NCI-H146 treated with DMSO at 0.1 percent for 48 hours (cell line): ENCODE data around the gene HSFY1.
"Not testable (repeated sequence)": the region's sequence is repeated elsewhere in the genome, so short reads cannot be mapped to it uniquely, and the experiment has no call there.

Source experiments
- DNase-seq: peaks from one replicate; lab custom pipeline; 2025; ENCODE audit not compliant: unreplicated experiment; lab: John Stamatoyannopoulos, UW

HSFY1 gene, protein sequence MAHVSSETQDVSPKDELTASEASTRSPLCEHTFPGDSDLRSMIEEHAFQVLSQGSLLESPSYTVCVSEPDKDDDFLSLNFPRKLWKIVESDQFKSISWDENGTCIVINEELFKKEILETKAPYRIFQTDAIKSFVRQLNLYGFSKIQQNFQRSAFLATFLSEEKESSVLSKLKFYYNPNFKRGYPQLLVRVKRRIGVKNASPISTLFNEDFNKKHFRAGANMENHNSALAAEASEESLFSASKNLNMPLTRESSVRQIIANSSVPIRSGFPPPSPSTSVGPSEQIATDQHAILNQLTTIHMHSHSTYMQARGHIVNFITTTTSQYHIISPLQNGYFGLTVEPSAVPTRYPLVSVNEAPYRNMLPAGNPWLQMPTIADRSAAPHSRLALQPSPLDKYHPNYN

DNA sequence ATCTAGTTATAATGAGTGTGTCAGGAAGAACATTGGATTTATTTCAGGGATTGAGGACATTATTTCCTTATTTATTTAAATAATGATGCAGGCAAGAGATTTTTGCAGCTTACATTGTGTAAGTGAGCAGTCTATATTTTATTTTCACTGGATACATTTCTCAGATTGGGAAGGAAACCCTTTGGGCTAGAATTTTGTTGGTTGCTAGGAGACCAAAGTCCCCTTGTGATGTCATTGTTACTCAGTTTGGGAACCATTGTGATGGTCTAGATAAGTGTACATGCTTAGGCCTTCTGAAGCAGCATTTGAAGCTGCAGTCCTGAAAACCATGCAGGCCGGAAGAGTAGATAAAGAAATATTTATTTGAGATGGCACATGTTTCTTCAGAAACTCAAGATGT lies at the start of gene HSFY1:
HSFY1 (plus strand) TSS at position 301 of the 400 bp plus-strand sequence; CDS start at position 369, 68 bp downstream.
- not testable (repeated sequence) for DNase-seq

- not testable (repeated sequence) for DNase-seq
Measured at GRCh38 chrY:18504266-18504665, 42.3 kb upstream of the HSFY1 start.

DNA sequence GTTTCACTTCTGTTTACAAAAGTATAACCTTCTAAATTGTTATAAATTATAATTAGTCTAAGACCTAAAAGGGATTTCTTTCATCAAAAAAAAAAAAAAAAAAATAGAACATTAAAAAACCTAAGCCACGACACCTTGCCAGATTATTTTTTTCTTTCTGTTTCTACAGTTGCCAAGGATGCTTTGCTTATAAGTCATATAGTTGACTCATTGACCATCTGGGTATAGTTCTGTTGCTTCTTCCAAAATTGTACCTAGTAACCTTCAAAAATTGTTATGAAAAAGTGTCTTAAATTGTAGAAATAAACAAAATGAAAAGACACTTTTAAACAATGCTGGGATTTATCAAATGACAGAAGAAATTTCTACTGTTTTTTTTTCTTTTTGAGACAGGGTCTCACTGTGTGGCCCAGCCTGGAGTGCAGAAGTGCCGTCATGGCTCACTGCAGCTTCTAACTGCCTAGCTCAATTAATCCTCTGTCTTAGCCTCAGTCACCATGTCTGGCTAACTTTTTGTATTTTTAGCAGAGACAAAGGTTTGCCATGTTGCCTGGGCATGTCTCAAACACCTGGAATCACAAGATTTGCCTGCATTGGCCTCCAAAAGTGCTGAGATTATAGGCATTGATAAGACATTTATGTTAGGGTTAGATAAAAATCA lies 15.4 kb upstream of the HSFY1 start:
- not testable (repeated sequence) for DNase-seq

DNA sequence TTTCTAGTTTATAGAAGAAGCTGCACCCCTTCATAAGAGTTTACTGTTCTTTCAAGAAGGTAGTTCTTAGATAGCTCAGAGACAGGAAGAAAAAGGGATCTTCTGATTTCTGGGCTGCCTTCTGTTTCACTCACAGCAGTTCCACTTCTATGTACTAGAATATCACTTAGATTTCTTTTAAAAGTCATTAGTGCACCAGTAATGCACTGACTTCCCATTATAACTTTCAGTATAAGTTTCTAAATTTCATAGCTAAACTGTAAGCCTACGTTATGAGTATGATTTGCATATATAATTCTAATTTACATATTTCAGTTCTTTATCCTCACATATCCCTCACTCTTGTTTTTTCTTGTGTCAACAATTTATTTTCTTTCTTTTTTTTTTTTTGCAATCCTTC lies 7.6 kb upstream of the HSFY1 start:
- DNase-seq, result not testable (repeated sequence)

- DNase-seq, result not testable (repeated sequence)
Measured at GRCh38 chrY:18553132-18553531, 6.6 kb downstream of the HSFY1 start.

- DNase-seq, result not testable (repeated sequence)
Measured at GRCh38 chrY:18565915-18566314, 19.4 kb downstream of the HSFY1 start.
